Activated CD4-positive, alpha-beta T cell treated with anti-CD3 and anti-CD28 coated beads, Interleukin-2, amount 50 U/mL, for 24 hours (primary cell): ENCODE data around the gene COPS2.

ENCODE experiments used
- DNase-seq, 2 donors: peaks; one replicate each; pipeline ENCODE4 v3.0.0-alpha.2; 2020; ENCODE audit warnings: low read depth in 1 of 2, low spot score in 1 of 2

Gene COPS2

GRCh38 chr15:49163678-49164077, 8.3 kb upstream of the COPS2 start:
- no peak for DNase-seq

GRCh38 chr15:49155834-49156627, 632 bp upstream of the COPS2 start:
- DNase-seq = no peak

- no peak for DNase-seq
These were observed 645 bp downstream of the COPS2 start for GRCh38 chr15:49154799-49155109.

GRCh38 chr15:49154359-49154758, 1.0 kb downstream of the COPS2 start:
- no peak for DNase-seq

GRCh38 chr15:49152552-49153312, 2.7 kb downstream of the COPS2 start:
- no peak for DNase-seq

GRCh38 chr15:49151831-49152230, 3.6 kb downstream of the COPS2 start:
- no peak for DNase-seq

- DNase-seq = no peak
These were observed 6.7 kb downstream of the COPS2 start for GRCh38 chr15:49148727-49149126.

GRCh38 chr15:49148298-49148697, 7.1 kb downstream of the COPS2 start:
- no peak for DNase-seq

- DNase-seq = peak in 1 of 2 donors; percentile 30
These were observed 9.5 kb downstream of the COPS2 start for GRCh38 chr15:49145651-49146609.

- no peak for DNase-seq
These were observed 17.5 kb downstream of the COPS2 start for GRCh38 chr15:49137861-49138260.

- no peak for DNase-seq
These were observed 19.5 kb downstream of the COPS2 start for GRCh38 chr15:49135911-49136310.

- no peak for DNase-seq
These were observed 20.0 kb downstream of the COPS2 start for GRCh38 chr15:49135342-49135857.

- no peak for DNase-seq
These were observed 20.6 kb downstream of the COPS2 start for GRCh38 chr15:49134683-49135341.

- DNase-seq = no peak
These were observed 24.0 kb downstream of the COPS2 start for GRCh38 chr15:49131403-49131802.

- no peak for DNase-seq
These were observed 31.0 kb downstream of the COPS2 start for GRCh38 chr15:49124371-49124770.

GRCh38 chr15:49122541-49123062, 32.8 kb downstream of the COPS2 start:
- no peak for DNase-seq

- no peak for DNase-seq
These were observed 33.5 kb downstream of the COPS2 start for GRCh38 chr15:49121901-49122300.

GRCh38 chr15:49120832-49121231, 34.6 kb downstream of the COPS2 start:
- no peak for DNase-seq

GRCh38 chr15:49116108-49116857, 39.1 kb downstream of the COPS2 start:
- DNase-seq = no peak

GRCh38 chr15:49115062-49115461, 40.3 kb downstream of the COPS2 start:
- no peak for DNase-seq
